GM18951 (cell line): ENCODE data around the gene CARD10.

Experiments used
- POLR2A ChIP-seq: IDR thresholded peaks from 4 replicates; pipeline ENCODE4 v1.6.1; 2011; ENCODE audit warnings: mild to moderate bottlenecking; ENCODE audit not compliant: insufficient read length, insufficient read depth; ENCODE audit errors: extremely low read depth
- in situ Hi-C: fragments of 300-500 bp; cut with MboI; formaldehyde crosslinking; loops from one replicate; pipeline ENCODE4 v1.12.0; 2022; ENCODE audit warnings: low sequenced_read_pairs, mixed read lengths, inconsistent platforms; ENCODE audit not compliant: unreplicated experiment

CARD10 gene

GRCh38 chr22:37499789-37500540, 19.2 kb downstream of the CARD10 start:
- TF ChIP-seq POLR2A: no peak
- in situ Hi-C loops: no loop called here

- in situ Hi-C loops: no loop called here
- no peak for TF ChIP-seq POLR2A
These were observed 20.0 kb downstream of the CARD10 start for GRCh38 chr22:37499027-37499707.

DNA sequence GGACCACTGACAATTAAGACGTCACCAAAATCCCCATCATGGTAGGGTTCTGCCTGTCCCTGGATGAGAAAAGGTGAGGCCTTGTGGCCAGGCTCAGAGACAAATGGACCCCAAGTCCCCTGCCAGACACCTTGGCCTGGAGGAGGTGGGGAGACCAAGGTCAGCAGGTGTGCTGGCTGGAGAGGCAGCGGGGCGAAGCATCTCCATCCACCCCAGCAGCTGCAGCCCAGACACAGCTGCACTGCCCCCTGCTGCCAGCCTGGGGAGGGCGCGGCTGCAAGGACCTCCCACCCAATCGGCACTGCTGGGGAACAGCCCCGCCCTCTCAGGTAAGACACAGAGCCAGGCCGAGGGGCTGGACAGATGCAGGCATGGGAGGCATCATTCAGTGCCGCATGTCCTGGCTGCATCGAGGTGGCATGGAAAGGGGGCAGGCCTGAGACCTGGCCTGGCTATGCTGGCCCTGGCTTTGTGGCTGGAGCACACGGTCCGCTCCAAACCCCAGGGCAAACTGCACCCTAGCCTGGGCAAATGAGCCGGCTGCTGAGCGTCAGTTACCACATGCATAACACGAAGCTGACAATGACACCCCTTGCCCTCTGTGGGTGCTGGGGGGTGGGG, 20.8 kb downstream of the CARD10 start:
- TF ChIP-seq POLR2A: no peak

DNA sequence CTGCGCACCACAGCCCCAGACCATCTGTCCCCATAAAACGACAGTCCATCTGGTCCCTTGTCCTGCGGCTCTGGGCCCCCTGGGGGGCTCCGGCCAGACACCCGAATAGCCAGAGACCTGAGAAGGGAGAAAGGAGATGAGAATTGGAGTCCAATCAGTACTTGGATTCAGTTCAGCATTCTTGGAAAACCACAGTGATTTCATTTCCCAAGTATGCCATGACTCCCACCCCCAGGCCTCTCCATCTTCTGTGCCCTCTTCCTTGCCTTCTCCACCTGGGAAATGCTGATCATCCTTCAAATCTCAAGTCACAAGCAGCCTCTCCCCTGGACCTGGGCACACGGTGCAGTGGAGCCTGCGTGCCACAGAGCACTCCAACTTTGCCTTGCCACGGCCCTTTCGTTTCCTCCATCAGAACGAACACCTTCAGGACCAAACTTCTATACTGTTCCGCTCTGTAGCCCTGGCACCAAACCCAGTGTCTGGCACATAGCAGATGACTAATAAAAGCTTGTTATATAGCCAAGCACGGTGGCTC, 22.1 kb downstream of the CARD10 start:
- TF ChIP-seq POLR2A: no peak
- in situ Hi-C loops: no loop called here

More for the DNA sequence above, 20.8 kb downstream of the CARD10 start:
- in situ Hi-C loops: no loop called here

DNA sequence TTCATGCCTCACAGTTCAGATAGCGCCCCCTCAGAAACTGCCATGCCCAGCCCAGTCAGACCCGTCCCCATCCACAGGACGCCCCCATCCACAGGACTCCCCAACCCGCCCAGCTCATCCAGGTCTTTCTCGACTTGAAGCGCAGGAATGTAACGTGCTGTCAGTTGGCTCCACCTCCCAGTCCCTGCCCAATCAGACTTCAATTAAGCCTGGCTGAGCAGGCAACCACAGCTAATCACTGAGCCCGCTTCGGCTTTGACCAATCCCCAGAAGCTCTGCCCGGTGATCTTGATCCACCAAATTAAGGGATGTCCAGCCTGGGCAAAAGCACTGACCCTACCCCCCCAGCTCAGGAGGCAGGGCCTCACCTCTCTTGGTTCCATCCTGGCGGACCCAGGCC, 22.6 kb downstream of the CARD10 start:
- in situ Hi-C loops: no loop called here
- TF ChIP-seq POLR2A: no peak

DNA sequence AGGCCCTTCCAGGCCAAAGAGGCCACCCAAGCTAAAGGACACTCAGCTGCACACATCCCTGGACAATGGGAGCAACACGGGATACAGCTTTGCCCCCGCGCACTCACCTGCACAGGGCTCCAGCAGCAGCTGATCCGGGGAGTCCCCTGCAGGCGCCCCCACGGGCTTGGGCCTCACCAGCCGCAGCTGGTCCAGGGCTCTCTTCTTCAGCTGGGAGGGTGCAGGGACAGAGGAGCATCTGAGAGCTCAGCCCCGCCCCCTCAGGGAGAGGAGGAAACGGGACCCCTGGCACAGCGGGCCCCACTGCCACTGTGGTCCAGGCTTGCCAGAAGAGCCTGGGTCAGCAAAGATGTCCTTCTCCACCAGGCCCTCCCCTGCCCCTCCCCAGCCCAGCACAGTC, 25.2 kb downstream of the CARD10 start:
- TF ChIP-seq POLR2A: no peak
- in situ Hi-C loops: no loop called here

- no peak for TF ChIP-seq POLR2A
- in situ Hi-C loops: no loop called here
These were observed 26.5 kb downstream of the CARD10 start for GRCh38 chr22:37492428-37493344.

- in situ Hi-C loops: no loop called here
- TF ChIP-seq POLR2A: no peak
These were observed 27.4 kb downstream of the CARD10 start for GRCh38 chr22:37491559-37492427.

DNA sequence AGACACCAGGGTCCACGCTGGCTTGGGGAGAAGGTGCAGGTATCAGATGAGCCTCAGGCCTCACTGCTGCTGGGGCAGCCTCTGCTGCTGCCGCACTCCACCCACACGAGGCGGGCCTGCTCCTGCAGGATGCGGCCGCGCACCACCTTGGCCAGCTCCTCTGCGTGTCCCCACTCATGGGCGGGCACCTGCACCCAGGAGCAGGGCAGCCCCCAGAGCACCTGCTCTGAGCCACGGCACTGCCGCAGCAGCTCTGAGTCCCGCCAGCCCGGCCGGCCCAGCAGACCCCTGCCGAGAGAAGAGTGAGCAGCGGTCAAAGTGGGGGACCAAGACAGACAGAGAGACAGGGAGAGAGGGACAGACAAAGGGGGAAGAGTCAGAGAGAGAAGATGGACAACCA, 28.1 kb downstream of the CARD10 start:
- in situ Hi-C loops: no loop called here
- TF ChIP-seq POLR2A: no peak

GRCh38 chr22:37489983-37490382, 29.2 kb downstream of the CARD10 start:
- in situ Hi-C loops: no loop called here
- TF ChIP-seq POLR2A: no peak

DNA sequence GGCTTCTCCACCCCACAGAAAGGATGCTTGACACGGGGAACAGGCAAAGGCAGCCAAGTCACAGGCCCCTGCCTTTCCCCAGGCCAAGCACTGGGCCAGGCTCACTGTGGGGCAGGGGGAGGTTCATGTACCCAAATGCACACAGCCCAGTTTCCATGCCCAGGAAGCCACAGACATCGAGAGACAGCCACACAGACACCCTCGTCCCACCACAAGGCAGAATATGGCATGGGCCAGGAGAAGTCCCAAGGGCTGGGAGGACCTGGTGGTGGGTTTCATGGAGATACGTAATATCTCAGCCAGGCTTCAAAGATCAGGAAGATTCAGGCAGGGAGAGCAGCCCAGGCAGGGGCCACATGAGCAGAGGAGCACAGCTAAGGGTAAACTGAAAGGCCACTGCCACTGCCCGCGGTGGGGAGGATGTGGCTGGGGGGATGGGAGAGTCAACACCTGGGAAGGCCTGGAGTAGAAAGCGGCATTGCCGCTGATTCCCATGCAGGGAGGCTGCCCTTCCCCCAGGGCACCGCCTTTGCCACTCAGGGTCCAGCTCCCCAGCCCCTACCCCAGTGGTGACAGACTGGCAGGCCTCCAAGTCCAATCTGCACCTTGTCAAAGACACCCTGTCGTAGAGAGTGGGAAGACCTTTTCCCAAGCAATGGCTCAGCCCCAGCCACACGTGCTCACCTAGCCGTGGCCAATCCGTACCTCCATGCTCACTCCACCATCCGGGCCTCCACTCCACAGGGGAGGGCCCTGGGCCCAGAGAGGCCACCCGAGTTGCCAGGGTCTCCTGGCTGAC, 30.7 kb downstream of the CARD10 start:
- TF ChIP-seq POLR2A: no peak
- in situ Hi-C loops: no loop called here
